ENCODE data around the gene MIP.

- TF ChIP-seq CREB1 (IDR thresholded peaks at IDR 0.05; ENCODE audit: low read depth), result no peak
- no peak for TF ChIP-seq CEBPB (IDR thresholded peaks at IDR 0.05)
- no peak for TF ChIP-seq ZBTB7A (IDR thresholded peaks at IDR 0.05; ENCODE audit: low read depth)
- no peak for TF ChIP-seq TAF1 (IDR thresholded peaks at IDR 0.05; ENCODE audit: low read depth)
- no peak for TF ChIP-seq MAX (IDR thresholded peaks at IDR 0.05)
- TF ChIP-seq RAD21 (IDR thresholded peaks at IDR 0.05; ENCODE audit: low read depth), result no peak
- no peak for TF ChIP-seq REST (IDR thresholded peaks at IDR 0.05; ENCODE audit: low read depth)
- no peak for TF ChIP-seq EP300 (IDR thresholded peaks at IDR 0.05; ENCODE audit: borderline replicate concordance)
- TF ChIP-seq YY1 (IDR thresholded peaks at IDR 0.05; ENCODE audit: low read depth), result no peak
- no peak for TF ChIP-seq USF1 (IDR thresholded peaks at IDR 0.05)
- TF ChIP-seq EGR1 (IDR thresholded peaks at IDR 0.05), result no peak
- no peak for TF ChIP-seq TCF12 (IDR thresholded peaks at IDR 0.05; ENCODE audit: low read depth)
- no peak for TF ChIP-seq TEAD4 (IDR thresholded peaks at IDR 0.05)
- TF ChIP-seq FOXM1 (IDR thresholded peaks at IDR 0.05; ENCODE audit: borderline replicate concordance, low read depth), result no peak
Observed at GRCh38 chr12:56479625-56480024, 25.2 kb upstream of the MIP start.

Data from Ishikawa (cell line).